Activated CD4-positive, alpha-beta T cell treated with anti-CD3 and anti-CD28 coated beads for 36 hours (primary cell): ENCODE data around the gene B2M. TPM values are rescaled to one million over a fixed set of nuclear protein-coding genes. Genes with fewer than 3 reads are reported as not detected.
A peak's percentile ranks its signal among the peaks of the same experiment; 100 is the strongest.
"Not testable (repeated sequence)": the region's sequence is repeated elsewhere in the genome, so short reads cannot be mapped to it uniquely, and the experiment has no call there.

Experiments
- ATAC-seq: fragments of 200-7000 bp; cut with Tn5 transposase; one replicate; pipeline ENCODE4 v1.10.0; 2021; ENCODE audit warnings: mild to moderate bottlenecking, moderate library complexity
- CTCF ChIA-PET: fragments of 350-600 bp; sonication (Branson Sonifier 250); formaldehyde crosslinking; loops from one replicate; lab custom pipeline; 2021; ENCODE audit warnings: antibody characterized with exemption; lab: Charles Lee
- POLR2A ChIA-PET: fragments of 350-600 bp; sonication (Branson Sonifier 250); formaldehyde crosslinking; loops from one replicate; lab custom pipeline; 2021; ENCODE audit warnings: antibody characterized with exemption, inconsistent platforms; lab: Charles Lee
- DNase-seq: peaks from one replicate; pipeline ENCODE4 v3.0.0-alpha.2; 2020
- H3K27ac Mint-ChIP-seq: one replicate; pipeline ENCODE4 v1.8.0; 2021; ENCODE audit warnings: mixed read lengths
- H3K27me3 Mint-ChIP-seq: one replicate; pipeline ENCODE4 v1.8.0; 2021; ENCODE audit warnings: mixed read lengths
- H3K36me3 Mint-ChIP-seq: one replicate; pipeline ENCODE4 v1.8.0; 2021; ENCODE audit warnings: low read depth, mixed read lengths
- H3K4me1 Mint-ChIP-seq: one replicate; pipeline ENCODE4 v1.8.0; 2021; ENCODE audit warnings: mixed read lengths
- H3K4me3 Mint-ChIP-seq: one replicate; pipeline ENCODE4 v1.8.0; 2021; ENCODE audit warnings: mild to moderate bottlenecking, moderate library complexity, mixed read lengths
- H3K9me3 Mint-ChIP-seq: one replicate; pipeline ENCODE4 v1.8.0; 2021; ENCODE audit warnings: low read depth, mixed read lengths
- intact Hi-C, 2 experiments: fragments of 100-400 bp; cut with DNase I in 1 of 2; cut with micrococcal nuclease in 1 of 2; formaldehyde crosslinking; loops; one replicate each; pipeline versions ENCODE4 v1.14.2 to v1.15.1; 2022 to 2024; cut with DNase I, micrococcal nuclease
- total RNA-seq, 2 experiments: library from RNA; stranded (reverse); gene quantifications; one replicate each; pipeline ENCODE4 v1.2.3, GENCODE V29; 2021

The B2M gene
- total RNA-seq, 2 experiments from 2014 or later, result 5,181 to 7,416 TPM

DNA sequence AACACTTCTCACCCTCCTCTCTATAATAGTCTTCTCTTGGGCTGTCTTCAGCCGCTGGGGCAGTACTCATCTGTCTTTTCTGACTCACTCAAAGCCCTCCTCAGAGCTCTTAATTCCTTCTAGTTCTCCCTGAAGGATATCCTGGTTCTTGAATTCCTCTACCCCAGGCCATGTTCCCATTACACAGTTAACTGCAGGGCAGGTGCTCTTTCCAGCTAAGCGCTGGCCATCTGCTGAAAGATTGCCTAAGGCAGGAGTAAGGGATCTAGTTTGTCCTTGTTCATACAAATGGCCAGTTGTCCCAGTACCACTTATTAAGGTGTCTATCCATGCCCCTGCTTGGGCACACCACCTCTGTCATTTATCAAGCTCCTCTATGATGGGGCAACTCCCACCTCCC is 37.7 kb upstream of the B2M start:
- no peaks in the 10 kb centered on the region for H3K27me3 Mint-ChIP-seq
- ChIA-PET POLR2A (interaction anchor here (0.8 to 0.9 kb wide), 2 partner anchors 10 to 77 kb away, joined by 3 to 4 read pairs; no protein-coding TSS in a partner anchor), CTCF (interaction anchor here (0.8 to 3.2 kb wide), 2 partner anchors 10 to 55 kb away, joined by 3 to 16 read pairs; partner anchors contain the start of gene SPG11)
- peaks cover 90% of the 10 kb centered on the region for H3K4me1 Mint-ChIP-seq
- H3K27ac Mint-ChIP-seq, result peak overlapping the region; percentile 51
- no peak for DNase-seq
- ATAC-seq, result no peak
- no peak overlapping the region for H3K4me3 Mint-ChIP-seq
- intact Hi-C loops, result no loop called here
- H3K36me3 Mint-ChIP-seq, result peaks cover 3% of the 10 kb centered on the region
- H3K9me3 Mint-ChIP-seq, result no peaks in the 10 kb centered on the region

GRCh38 chr15:44675911-44676310 is 35.4 kb upstream of the B2M start:
- intact Hi-C loops, result loop anchor here in 1 of 2 experiments (1.0 to 2.0 kb wide), 2 partner anchors 10 to 53 kb away; no protein-coding TSS in a partner anchor
- CTCF ChIA-PET, result no interaction called here
- Mint-ChIP-seq H3K9me3 (no peaks in the 10 kb centered on the region), H3K27me3 (no peaks in the 10 kb centered on the region), H3K4me1 (peaks cover 85% of the 10 kb centered on the region), H3K4me3 (peak overlapping the region; percentile 41), H3K27ac (peak overlapping the region; percentile 89), H3K36me3 (peaks cover 3% of the 10 kb centered on the region)
- no peak for DNase-seq
- POLR2A ChIA-PET, result interaction anchor here (1.2 kb wide), 1 partner anchor 40 kb away, joined by 4 read pairs; no protein-coding TSS in a partner anchor
- ATAC-seq, result no peak

DNA sequence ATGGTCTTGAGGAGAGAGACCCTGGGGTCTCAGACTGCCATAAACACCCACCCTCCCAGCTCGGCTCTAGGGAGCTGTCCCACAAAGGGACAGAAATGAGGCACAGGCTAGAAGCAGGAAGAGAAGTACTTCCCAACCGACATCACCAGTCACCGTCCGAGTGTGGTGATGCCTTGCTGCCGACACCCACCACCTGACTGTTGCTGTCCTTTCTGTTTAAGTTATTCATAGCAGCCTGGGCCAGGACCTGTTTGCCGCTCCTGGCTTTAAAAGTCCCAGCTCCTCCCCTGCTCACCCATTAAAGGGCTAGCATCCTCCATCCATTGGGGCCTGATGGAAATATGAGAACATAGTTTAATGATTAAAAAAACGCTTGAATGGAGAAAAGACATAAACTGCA is 34.6 kb upstream of the B2M start:
- ATAC-seq, result peak; percentile 68
- CTCF ChIA-PET, result interaction anchor here (0.5 to 2.0 kb wide), 7 partner anchors 10 to 54 kb away, joined by 3 to 15 read pairs (median 5); partner anchors contain the start of genes B2M, PATL2 and SPG11
- intact Hi-C loops, result loop anchor here in 1 of 2 experiments (2.0 kb wide), 1 partner anchor 52 kb away; no protein-coding TSS in a partner anchor
- DNase-seq, result peak; percentile 67
- peak overlapping the region; percentile 89 for H3K27ac Mint-ChIP-seq
- peaks cover 3% of the 10 kb centered on the region for H3K36me3 Mint-ChIP-seq
- POLR2A ChIA-PET, result interaction anchor here (0.6 to 2.6 kb wide), 4 partner anchors 12 to 1765 kb away, joined by 3 to 26 read pairs (median 7); partner anchors contain the start of genes B2M and PATL2
- H3K9me3 Mint-ChIP-seq, result no peaks in the 10 kb centered on the region
- H3K4me1 Mint-ChIP-seq, result peaks cover 83% of the 10 kb centered on the region
- H3K27me3 Mint-ChIP-seq, result no peaks in the 10 kb centered on the region
- peak overlapping the region; percentile 41 for H3K4me3 Mint-ChIP-seq

GRCh38 chr15:44682211-44682610 is 29.1 kb upstream of the B2M start:
- Mint-ChIP-seq H3K9me3 (peaks cover 17% of the 10 kb centered on the region), H3K4me3 (peak overlapping the region; percentile 50), H3K27ac (peak overlapping the region; percentile 92), H3K36me3 (peaks cover 11% of the 10 kb centered on the region), H3K4me1 (peaks cover 72% of the 10 kb centered on the region), H3K27me3 (no peaks in the 10 kb centered on the region)
- CTCF ChIA-PET, result interaction anchor here (0.6 to 4.4 kb wide), 7 partner anchors 8 to 104 kb away, joined by 3 to 35 read pairs (median 4); partner anchors contain the start of genes B2M, PATL2 and SPG11
- DNase-seq (no peak), ATAC-seq (peak; percentile 75)
- intact Hi-C loops, result loop anchor here in 1 of 2 experiments (2.0 kb wide), 3 partner anchors 15 to 29 kb away; partner anchors contain the start of genes B2M and PATL2
- POLR2A ChIA-PET, result interaction anchor here (0.5 to 2.3 kb wide), 3 partner anchors 19 to 147 kb away, joined by 3 to 17 read pairs (median 4); partner anchors contain the start of genes B2M, PATL2 and SPG11

- CTCF ChIA-PET, result interaction anchor here (0.6 to 4.4 kb wide), 7 partner anchors 10 to 39 kb away, joined by 3 to 35 read pairs (median 6); partner anchors contain the start of genes B2M, PATL2 and SPG11
- intact Hi-C loops, result loop anchor here (1.0 to 2.0 kb wide), 4 partner anchors 14 to 28 kb away; partner anchors contain the start of genes B2M (in 1 of the 2) and PATL2 (in 1 of the 2)
- Mint-ChIP-seq H3K9me3 (peaks cover 21% of the 10 kb centered on the region), H3K27ac (peak overlapping the region; percentile 92), H3K4me1 (peaks cover 65% of the 10 kb centered on the region), H3K4me3 (peak overlapping the region; percentile 50), H3K36me3 (peaks cover 11% of the 10 kb centered on the region)
- peak; percentile 90 for DNase-seq
- peak; percentile 70 for ATAC-seq
- H3K27me3 Mint-ChIP-seq, result not testable (repeated sequence)
- POLR2A ChIA-PET, result interaction anchor here (0.6 to 2.3 kb wide), 11 partner anchors 19 to 544 kb away, joined by 3 to 17 read pairs (median 4); partner anchors contain the start of genes B2M, EIF3J, PATL2 and SPG11
These were observed 28.3 kb upstream of the B2M start for GRCh38 chr15:44682809-44683682.

DNA sequence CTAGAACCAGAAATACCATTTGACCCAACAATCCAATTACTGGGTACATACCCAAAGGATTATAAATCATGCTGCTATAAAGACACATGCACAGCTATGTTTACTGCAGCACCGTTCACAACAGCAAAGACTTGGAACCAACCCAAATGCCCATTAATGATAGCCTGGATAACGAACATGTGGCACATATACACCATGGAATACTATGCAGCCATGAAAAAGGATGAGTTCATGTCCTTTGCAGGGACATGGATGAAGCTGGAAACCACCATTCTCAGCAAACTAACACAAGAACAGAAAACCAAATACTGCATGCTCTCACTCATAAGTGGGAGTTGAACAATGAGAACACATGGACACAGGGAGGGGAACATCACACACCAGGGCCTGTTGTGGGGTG is 22.0 kb upstream of the B2M start:
- H3K27me3 Mint-ChIP-seq, result not testable (repeated sequence)
- POLR2A ChIA-PET, result interaction anchor here (0.7 to 1.9 kb wide), 2 partner anchors 11 to 22 kb away, joined by 8 to 12 read pairs; partner anchors contain the start of genes B2M and PATL2

DNA sequence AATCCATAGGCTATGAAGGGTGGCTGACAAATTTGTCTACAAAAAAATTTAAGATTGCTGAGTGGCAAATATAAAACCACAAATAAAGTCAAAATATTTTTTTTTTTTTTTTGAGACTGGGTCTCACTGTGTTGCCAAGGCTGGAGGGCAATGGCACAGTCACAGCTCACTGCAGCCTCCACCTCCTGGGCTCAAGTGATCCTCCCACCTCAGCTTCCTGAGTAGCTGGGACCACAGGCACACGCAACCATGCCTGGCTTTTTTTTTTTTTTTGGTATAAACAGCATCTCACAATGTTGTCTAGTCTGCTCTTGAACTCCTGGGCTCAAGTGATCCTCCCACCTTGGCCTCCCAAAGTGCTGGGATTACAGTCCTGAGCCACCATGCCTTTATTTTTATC is 21.1 kb upstream of the B2M start:
- POLR2A ChIA-PET, result interaction anchor here (0.7 to 0.9 kb wide), 2 partner anchors 12 to 20 kb away, joined by 3 to 8 read pairs; no protein-coding TSS in a partner anchor
- Mint-ChIP-seq H3K36me3 (peaks cover 10% of the 10 kb centered on the region), H3K9me3 (peaks cover 26% of the 10 kb centered on the region), H3K4me1 (peaks cover 21% of the 10 kb centered on the region)
- intact Hi-C loops, DNase-seq, H3K4me3 Mint-ChIP-seq, H3K27me3 Mint-ChIP-seq, H3K27ac Mint-ChIP-seq: not testable (repeated sequence)
- CTCF ChIA-PET, result interaction anchor here (0.6 to 1.4 kb wide), 5 partner anchors 9 to 47 kb away, joined by 3 to 4 read pairs (median 3); no protein-coding TSS in a partner anchor
- peak; percentile 51 for ATAC-seq

More for the DNA sequence above, 22.0 kb upstream of the B2M start:
- DNase-seq, ATAC-seq, intact Hi-C loops, H3K27ac Mint-ChIP-seq, H3K4me3 Mint-ChIP-seq: not testable (repeated sequence)
- Mint-ChIP-seq H3K9me3 (peaks cover 31% of the 10 kb centered on the region), H3K4me1 (peaks cover 22% of the 10 kb centered on the region), H3K36me3 (peaks cover 14% of the 10 kb centered on the region)
- CTCF ChIA-PET, result interaction anchor here (1.2 kb wide), 1 partner anchor 12 kb away, joined by 3 read pairs; no protein-coding TSS in a partner anchor

DNA sequence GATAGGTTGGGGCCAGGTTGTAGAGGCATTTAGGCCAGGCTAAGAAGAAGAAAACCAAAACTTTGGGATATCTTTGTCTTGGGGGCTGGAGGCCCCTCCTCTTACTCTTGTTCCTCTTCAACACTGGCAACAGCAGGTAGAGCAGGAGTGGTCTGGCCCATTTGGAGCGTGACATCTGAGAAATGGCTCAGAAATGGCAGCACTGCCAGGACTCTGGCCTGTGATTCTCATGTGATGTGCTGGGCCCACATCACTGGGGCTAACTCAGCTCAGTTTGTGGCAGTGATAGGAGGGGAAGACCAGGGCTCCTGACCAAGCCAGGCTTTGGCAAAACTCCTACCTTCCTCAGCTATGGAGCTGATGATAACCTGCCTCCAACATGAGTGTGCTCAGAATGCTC is 18.7 kb upstream of the B2M start:
- CTCF ChIA-PET, result interaction anchor here (1.2 to 2.0 kb wide), 6 partner anchors 10 to 66 kb away, joined by 3 to 7 read pairs (median 4); partner anchors contain the start of genes B2M and PATL2
- Mint-ChIP-seq H3K27ac (no peak overlapping the region), H3K9me3 (peaks cover 14% of the 10 kb centered on the region), H3K27me3 (no peaks in the 10 kb centered on the region), H3K4me1 (peaks cover 19% of the 10 kb centered on the region), H3K4me3 (no peak overlapping the region), H3K36me3 (peaks cover 7% of the 10 kb centered on the region)
- DNase-seq (no peak), ATAC-seq (no peak)
- intact Hi-C loops, result no loop called here
- POLR2A ChIA-PET, result no interaction called here

DNA sequence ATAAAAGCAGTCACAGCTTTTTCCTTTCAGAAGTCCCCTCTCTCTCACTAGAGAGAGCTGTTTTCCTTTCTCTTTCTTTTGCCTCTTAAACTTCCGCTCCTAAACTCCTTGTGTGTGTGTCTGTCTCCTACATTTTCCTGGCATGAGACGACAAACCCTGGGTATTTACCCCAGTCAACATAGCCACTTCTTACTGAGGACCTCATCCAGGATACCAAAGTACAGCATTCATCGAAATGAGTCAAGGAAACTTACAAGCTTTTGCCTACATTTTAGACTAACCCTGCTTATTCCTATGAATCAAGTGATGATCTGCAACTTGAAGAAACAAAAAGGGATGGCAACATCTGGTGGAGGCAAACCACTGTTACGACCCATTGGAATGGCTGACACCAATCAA is 16.9 kb upstream of the B2M start:
- ChIA-PET CTCF (no interaction called here), POLR2A (no interaction called here)
- H3K4me3 Mint-ChIP-seq, result no peak overlapping the region
- peaks cover 13% of the 10 kb centered on the region for H3K4me1 Mint-ChIP-seq
- no peak overlapping the region for H3K27ac Mint-ChIP-seq
- no peaks in the 10 kb centered on the region for H3K27me3 Mint-ChIP-seq
- H3K36me3 Mint-ChIP-seq, result peaks cover under 1% of the 10 kb centered on the region
- intact Hi-C loops, result no loop called here
- peaks cover 2% of the 10 kb centered on the region for H3K9me3 Mint-ChIP-seq
- DNase-seq (no peak), ATAC-seq (no peak)

- H3K4me3 Mint-ChIP-seq, result no peak overlapping the region
- H3K4me1 Mint-ChIP-seq, result peaks cover 10% of the 10 kb centered on the region
- H3K9me3 Mint-ChIP-seq, result peaks cover 5% of the 10 kb centered on the region
- ChIA-PET POLR2A (interaction anchor here (0.6 kb wide), 1 partner anchor 668 kb away, joined by 3 read pairs; no protein-coding TSS in a partner anchor), CTCF (interaction anchor here (1.2 to 1.4 kb wide), 2 partner anchors 29 to 41 kb away, joined by 3 to 5 read pairs; partner anchors contain the start of gene TRIM69)
- ATAC-seq (no peak), DNase-seq (no peak)
- H3K27me3 Mint-ChIP-seq, result no peaks in the 10 kb centered on the region
- no peaks in the 10 kb centered on the region for H3K36me3 Mint-ChIP-seq
- intact Hi-C loops, result no loop called here
- H3K27ac Mint-ChIP-seq, result no peak overlapping the region
These were observed 16.0 kb upstream of the B2M start for GRCh38 chr15:44695294-44695693.
